Head of caudate nucleus (tissue), 42 donors: ENCODE results near the gene ANKRD40.
"Not testable (repeated sequence)": the region's sequence is repeated elsewhere in the genome, so short reads cannot be mapped to it uniquely, and the experiment has no call there.

Source experiments
- DNase-seq, 42 donors: peaks; one replicate each; pipeline versions ENCODE4 v3.0.0 to v3.0.0-alpha.2; 2020 to 2021; ENCODE audit warnings: mixed read lengths in 7 of 42
- intact Hi-C: fragments of 100-400 bp; cut with DNase I; formaldehyde crosslinking; loops from one replicate; pipeline ENCODE4 v1.15.0; 2022

Gene ANKRD40, protein sequence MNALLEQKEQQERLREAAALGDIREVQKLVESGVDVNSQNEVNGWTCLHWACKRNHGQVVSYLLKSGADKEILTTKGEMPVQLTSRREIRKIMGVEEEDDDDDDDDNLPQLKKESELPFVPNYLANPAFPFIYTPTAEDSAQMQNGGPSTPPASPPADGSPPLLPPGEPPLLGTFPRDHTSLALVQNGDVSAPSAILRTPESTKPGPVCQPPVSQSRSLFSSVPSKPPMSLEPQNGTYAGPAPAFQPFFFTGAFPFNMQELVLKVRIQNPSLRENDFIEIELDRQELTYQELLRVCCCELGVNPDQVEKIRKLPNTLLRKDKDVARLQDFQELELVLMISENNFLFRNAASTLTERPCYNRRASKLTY

GRCh38 chr17:50707289-50708049, at the start of gene ANKRD40:
TSS of gene ANKRD40 (minus strand) at chr17:50707914. CDS start at chr17:50707654, 260 bp downstream.
- intact Hi-C loops: no loop called here
- DNase-seq: peak; percentile 84 to 97 (median 90)

GRCh38 chr17:50754521-50754920, 46.8 kb upstream of the ANKRD40 start:
- no peak for DNase-seq
- intact Hi-C loops: no loop called here

DNA sequence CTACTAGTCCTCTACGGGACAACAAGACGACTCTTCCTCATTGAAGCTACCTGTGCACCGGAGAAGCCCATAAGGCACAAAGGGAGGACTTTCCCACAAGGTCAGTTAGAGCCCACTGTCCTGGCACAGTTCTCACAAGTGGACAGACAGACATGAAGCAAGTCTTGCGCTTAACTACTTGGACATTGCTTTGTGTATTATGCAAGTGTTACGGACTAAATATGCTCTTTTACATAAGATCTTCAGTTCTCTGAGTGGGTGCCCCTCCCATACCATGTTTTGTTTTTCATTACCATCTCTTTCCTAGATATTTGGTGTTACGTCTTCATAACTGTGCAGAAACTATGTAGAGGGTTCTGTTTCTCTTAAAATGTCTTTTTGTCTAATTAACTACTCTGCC, 41.5 kb upstream of the ANKRD40 start:
- intact Hi-C loops: no loop called here

DNA sequence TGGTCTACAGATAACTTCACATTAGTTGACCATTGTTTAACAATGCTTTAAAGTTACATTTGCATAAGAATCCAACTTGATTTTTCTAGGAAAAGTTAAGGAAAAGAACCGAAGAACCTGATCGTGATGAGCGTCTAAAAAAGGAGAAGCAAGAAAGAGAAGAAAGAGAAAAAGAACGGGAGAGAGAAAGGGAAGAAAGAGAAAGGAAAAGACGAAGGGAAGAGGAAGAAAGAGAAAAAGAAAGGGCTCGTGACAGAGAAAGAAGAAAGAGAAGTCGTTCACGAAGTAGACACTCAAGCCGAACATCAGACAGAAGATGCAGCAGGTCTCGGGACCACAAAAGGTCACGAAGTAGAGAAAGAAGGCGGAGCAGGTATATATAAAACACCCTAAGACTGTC, 37.9 kb upstream of the ANKRD40 start:
- intact Hi-C loops: no loop called here
- DNase-seq: no peak

More for the DNA sequence above, 41.5 kb upstream of the ANKRD40 start:
- no peak for DNase-seq

GRCh38 chr17:50739098-50739497, 31.4 kb upstream of the ANKRD40 start:
- DNase-seq: no peak
- intact Hi-C loops: no loop called here

GRCh38 chr17:50737118-50737698, 29.5 kb upstream of the ANKRD40 start:
- no peak for DNase-seq
- intact Hi-C loops: no loop called here

- intact Hi-C loops: no loop called here
- DNase-seq: no peak
Measured at GRCh38 chr17:50735287-50735686, 27.6 kb upstream of the ANKRD40 start.

DNA sequence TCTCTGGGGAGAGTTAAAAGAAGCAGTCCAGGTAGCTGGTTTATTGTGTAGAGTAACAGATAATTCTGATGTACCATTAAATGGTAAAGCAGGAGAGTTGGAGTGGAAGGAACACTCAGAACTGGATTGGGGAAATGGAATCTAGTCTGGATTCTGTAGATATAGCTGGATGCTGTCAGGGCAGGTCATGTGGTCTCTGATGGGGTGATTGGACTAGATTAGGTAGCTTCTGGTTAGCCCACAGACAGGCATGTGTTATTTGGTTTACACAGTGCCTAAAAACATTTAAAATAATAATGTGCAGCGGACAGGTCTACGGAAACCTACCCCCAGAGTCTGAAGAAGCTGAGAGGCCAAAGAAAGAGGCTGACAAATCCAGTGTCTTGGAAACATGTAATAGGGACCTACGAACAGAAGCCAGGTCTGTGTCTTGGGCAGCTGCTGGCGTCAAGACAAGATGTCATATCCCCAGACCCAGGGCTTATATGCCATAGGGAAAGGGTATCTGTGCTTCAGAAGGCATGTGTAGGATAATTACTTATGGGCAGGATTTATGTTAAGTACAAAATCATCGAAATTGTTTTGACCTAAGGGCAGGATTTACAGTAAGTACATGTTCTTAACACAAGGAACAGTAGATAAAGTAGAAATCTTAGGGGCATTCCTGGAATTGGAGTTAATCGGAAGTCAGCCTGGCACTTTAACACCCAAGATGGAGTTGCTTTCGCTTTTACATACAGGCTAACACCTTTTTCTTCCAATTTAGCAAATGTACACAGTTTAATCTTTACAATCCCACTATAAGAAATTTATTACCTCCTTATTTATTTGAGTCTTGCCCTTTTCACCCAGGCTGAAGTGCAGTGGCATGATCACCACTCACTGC, 24.1 kb upstream of the ANKRD40 start:
- intact Hi-C loops: no loop called here
- no peak for DNase-seq

- intact Hi-C loops: no loop called here
Measured at GRCh38 chr17:50728881-50729765, 21.4 kb upstream of the ANKRD40 start.

GRCh38 chr17:50728112-50728429, 20.4 kb upstream of the ANKRD40 start:
- DNase-seq: no peak
- intact Hi-C loops: no loop called here

More at GRCh38 chr17:50728881-50729765, 21.4 kb upstream of the ANKRD40 start:
- DNase-seq: no peak

- intact Hi-C loops: no loop called here
- DNase-seq: no peak
Measured at GRCh38 chr17:50725769-50726655, 18.3 kb upstream of the ANKRD40 start.

GRCh38 chr17:50724622-50725021, 16.9 kb upstream of the ANKRD40 start:
- intact Hi-C loops, DNase-seq: not testable (repeated sequence)

- DNase-seq: no peak
- intact Hi-C loops: no loop called here
Measured at GRCh38 chr17:50722746-50723145, 15.0 kb upstream of the ANKRD40 start.

GRCh38 chr17:50721194-50722010, 13.7 kb upstream of the ANKRD40 start:
- intact Hi-C loops: no loop called here
- no peak for DNase-seq

- intact Hi-C loops: no loop called here
- no peak for DNase-seq
Measured at GRCh38 chr17:50719924-50720794, 12.4 kb upstream of the ANKRD40 start.
